Cardiac muscle cell (in vitro differentiated cells and primary cell): ENCODE measurements around the gene MTMR12. TPM values are rescaled to one million over a fixed set of nuclear protein-coding genes. Genes with fewer than 3 reads are reported as not detected.

ENCODE experiments used
- DNase-seq, 2 donors: peaks; one replicate each; pipeline versions ENCODE4 v3.0.0 to v3.0.0-alpha.2; 2010 to 2017; ENCODE audit warnings: low read depth in 1 of 2, low spot score in 1 of 2
- H3K27ac ChIP-seq: fragments of 200-600 bp; sonication (generic); 2 replicates; pipeline ENCODE4 v1.5.1; 2016
- H3K27me3 ChIP-seq: fragments of 200-600 bp; sonication (generic); 2 replicates; pipeline ENCODE4 v1.6.0; 2016; ENCODE audit warnings: control low read depth
- H3K36me3 ChIP-seq: fragments of 200-600 bp; sonication (generic); 2 replicates; pipeline ENCODE4 v1.5.1; 2016; ENCODE audit warnings: control low read depth
- H3K4me1 ChIP-seq: fragments of 200-600 bp; sonication (generic); 2 replicates; pipeline ENCODE4 v1.8.1; 2017; ENCODE audit warnings: low read depth, mild to moderate bottlenecking, mixed run types
- H3K4me3 ChIP-seq: fragments of 200-600 bp; sonication (generic); 2 replicates; pipeline ENCODE4 v1.5.1; 2016; ENCODE audit warnings: mild to moderate bottlenecking
- H3K9me3 ChIP-seq: fragments of 200-600 bp; sonication (generic); 2 replicates; pipeline ENCODE4 v1.5.1; 2017; ENCODE audit warnings: low read depth, mild to moderate bottlenecking, control low read depth
- polyA plus RNA-seq: library from polyadenylated mRNA; unstranded; fragments of >200 nt; fragmentation: Nextera tagmentation; extraction: Ambion mirVana; gene quantifications from 2 replicates; pipeline ENCODE4 v1.2.1, GENCODE V29; 2016
- total RNA-seq: library from RNA; depleted of rRNA; stranded (reverse); fragments of >200 nt; gene quantifications from 2 replicates; pipeline ENCODE4 v1.2.3, GENCODE V29; 2016
- TF ChIP-seq, protein P1 (sequence below): IDR thresholded peaks from 2 replicates; pipeline ENCODE4 v1.5.1; 2012; ENCODE audit warnings: low read depth, mild to moderate bottlenecking, low read length

Gene MTMR12
- total and polyA plus RNA-seq, 2 experiments from 2014 or later = 11.3 to 11.6 TPM

DNA sequence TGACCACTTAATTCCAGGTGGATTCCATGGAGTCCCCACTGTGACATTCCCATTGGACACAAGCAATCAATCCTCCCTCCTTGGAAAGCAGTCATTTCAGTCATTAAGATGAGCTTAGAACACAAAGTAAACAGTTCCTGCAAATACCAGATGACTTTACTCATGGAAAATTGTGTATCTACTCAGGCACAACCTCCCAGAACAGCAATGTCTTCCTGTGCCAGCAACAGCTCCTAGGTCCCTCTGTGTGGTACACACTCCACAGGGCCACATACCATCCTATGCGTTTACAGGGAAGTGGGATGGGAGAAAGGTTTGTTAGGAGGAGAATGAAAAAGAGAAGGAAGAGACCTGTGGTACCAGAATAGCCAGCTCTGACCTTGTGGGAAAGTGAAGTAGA is 53.7 kb downstream of the MTMR12 start:
- H3K4me1 ChIP-seq = no peaks in the 10 kb centered on the region
- DNase-seq = no peak
- no peak overlapping the region for H3K4me3 ChIP-seq
- TF ChIP-seq, protein P1, sequence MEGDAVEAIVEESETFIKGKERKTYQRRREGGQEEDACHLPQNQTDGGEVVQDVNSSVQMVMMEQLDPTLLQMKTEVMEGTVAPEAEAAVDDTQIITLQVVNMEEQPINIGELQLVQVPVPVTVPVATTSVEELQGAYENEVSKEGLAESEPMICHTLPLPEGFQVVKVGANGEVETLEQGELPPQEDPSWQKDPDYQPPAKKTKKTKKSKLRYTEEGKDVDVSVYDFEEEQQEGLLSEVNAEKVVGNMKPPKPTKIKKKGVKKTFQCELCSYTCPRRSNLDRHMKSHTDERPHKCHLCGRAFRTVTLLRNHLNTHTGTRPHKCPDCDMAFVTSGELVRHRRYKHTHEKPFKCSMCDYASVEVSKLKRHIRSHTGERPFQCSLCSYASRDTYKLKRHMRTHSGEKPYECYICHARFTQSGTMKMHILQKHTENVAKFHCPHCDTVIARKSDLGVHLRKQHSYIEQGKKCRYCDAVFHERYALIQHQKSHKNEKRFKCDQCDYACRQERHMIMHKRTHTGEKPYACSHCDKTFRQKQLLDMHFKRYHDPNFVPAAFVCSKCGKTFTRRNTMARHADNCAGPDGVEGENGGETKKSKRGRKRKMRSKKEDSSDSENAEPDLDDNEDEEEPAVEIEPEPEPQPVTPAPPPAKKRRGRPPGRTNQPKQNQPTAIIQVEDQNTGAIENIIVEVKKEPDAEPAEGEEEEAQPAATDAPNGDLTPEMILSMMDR = no peak
- H3K36me3 ChIP-seq = peaks cover 34% of the 10 kb centered on the region
- no peaks in the 10 kb centered on the region for H3K9me3 ChIP-seq
- H3K27me3 ChIP-seq = no peaks in the 10 kb centered on the region
- no peak overlapping the region for H3K27ac ChIP-seq

DNA sequence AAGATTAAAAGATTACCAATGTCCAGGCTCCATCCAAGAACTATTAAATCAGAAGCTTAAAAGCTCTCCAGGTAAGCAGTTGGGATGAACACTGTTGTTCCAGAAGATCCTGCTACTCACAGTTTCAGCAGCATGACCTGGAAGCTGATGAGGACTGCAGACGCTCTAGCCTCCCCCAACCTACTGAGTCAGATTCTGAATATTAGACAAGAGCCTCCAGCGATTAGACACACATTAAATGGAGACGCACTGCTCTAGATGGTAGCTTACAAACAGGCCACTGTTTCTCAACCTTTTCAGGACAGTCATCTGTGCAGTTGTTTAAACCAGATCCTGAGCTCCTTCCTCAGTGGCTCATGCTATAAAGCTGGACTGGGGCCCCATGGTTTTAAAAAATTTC is 54.3 kb downstream of the MTMR12 start:
- H3K4me1 ChIP-seq = no peaks in the 10 kb centered on the region
- DNase-seq = no peak
- H3K27ac ChIP-seq = no peak overlapping the region
- no peaks in the 10 kb centered on the region for H3K27me3 ChIP-seq
- no peak overlapping the region for H3K4me3 ChIP-seq
- H3K9me3 ChIP-seq = no peaks in the 10 kb centered on the region
- TF ChIP-seq, protein P1 = no peak
- peaks cover 34% of the 10 kb centered on the region for H3K36me3 ChIP-seq

DNA sequence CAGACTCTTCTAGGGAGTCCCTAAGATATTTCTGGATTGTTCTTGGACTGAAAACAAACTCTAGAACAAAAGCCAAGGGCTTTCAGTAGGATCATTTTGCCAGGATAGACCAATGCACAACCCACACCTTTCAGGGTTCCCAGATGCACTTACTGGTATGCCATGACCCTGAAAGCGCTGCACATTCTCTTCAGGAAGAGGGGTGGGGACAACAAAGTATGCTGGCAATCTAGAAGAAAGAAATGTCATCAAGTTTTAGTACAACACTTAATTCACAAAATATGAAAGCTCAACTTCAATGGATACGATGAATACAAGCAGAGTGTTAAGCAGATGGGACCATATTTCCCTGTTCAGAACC is 57.2 kb downstream of the MTMR12 start:
- DNase-seq = no peak
- TF ChIP-seq, protein P1 = no peak
- Histone ChIP-seq H3K9me3 (no peaks in the 10 kb centered on the region), H3K36me3 (peaks cover 38% of the 10 kb centered on the region), H3K4me3 (no peak overlapping the region), H3K4me1 (no peaks in the 10 kb centered on the region), H3K27me3 (no peaks in the 10 kb centered on the region), H3K27ac (peak overlapping the region; percentile 36)

DNA sequence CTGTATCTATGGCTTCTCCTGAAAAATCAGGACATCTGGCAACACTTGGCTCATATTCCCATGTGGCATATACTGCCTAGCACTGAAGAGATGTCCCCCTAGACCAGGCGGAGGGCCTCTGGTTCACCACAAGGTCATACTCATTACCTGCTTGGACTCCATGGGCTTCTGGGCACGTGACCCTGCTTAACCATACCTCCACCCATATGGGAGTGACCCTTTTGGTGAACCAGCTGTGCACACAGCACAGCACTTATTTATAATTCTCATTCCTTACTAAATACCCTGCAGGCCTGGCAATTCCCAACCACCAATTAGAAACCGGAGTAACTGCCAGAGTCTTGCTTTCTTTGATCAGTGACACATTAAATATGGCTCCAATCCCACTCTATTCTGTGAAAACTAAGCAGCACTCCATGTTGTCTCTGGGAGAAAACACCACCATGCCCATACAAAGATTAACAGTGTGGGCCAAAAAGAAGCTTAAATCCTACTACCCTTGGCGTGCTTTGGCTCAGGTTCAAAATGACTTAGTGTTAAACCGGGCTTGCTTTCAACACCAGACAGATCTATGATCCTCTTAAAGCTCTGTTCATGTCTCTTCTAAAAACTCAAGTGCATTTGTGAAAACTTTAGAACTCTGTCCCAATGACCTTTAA is 57.7 kb downstream of the MTMR12 start:
- Histone ChIP-seq H3K4me1 (no peaks in the 10 kb centered on the region), H3K27me3 (no peaks in the 10 kb centered on the region), H3K9me3 (no peaks in the 10 kb centered on the region), H3K36me3 (peaks cover 38% of the 10 kb centered on the region), H3K4me3 (no peak overlapping the region), H3K27ac (peak overlapping the region; percentile 36)
- TF ChIP-seq, protein P1 = no peak
- peak; percentile 6 to 62 for DNase-seq

DNA sequence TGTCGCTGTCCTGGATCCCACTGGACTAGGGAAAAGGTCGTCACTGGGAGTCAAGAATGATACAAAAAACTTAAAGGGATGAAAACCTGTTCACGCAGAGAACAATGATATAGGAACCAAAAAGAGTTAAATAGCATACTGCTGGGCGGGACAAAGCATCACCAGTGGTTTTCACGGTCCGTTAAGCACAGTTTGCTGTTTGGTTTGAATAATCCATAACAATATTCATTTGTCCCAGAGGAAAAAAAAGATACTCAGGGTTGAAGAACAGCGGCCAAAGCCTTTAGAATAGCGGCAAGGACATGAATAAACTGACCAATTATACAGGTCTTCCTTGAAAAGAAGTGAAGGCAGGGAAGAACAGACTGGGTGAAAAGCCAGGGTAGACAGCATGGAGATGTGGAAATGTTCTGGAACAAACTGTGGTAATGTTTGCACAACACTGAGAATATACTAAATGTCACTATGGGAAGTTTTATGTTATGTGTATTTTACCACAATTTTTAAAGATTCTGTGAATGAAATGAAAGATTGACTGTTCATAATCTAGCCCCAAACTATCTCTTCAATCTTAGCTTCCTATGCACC is 60.8 kb downstream of the MTMR12 start:
- Histone ChIP-seq H3K4me3 (no peak overlapping the region), H3K36me3 (peaks cover 39% of the 10 kb centered on the region), H3K27me3 (no peaks in the 10 kb centered on the region), H3K9me3 (no peaks in the 10 kb centered on the region), H3K4me1 (no peaks in the 10 kb centered on the region), H3K27ac (no peak overlapping the region)
- DNase-seq = peak in 1 of 2 donors; percentile 33
- TF ChIP-seq, protein P1 = no peak
